RWPE2 (cell line): ENCODE data around the gene ACTN3.

Experiments
- ATAC-seq: fragments of 200-7000 bp; cut with Tn5 transposase; 3 replicates; pipeline ENCODE4 v1.9.1; 2021; ENCODE audit warnings: low read depth
- DNase-seq: peaks from one replicate; pipeline ENCODE4 v3.0.0-alpha.2; 2020; ENCODE audit warnings: low spot score
- H3K27ac ChIP-seq: fragments of 450-650 bp; 2 replicates; pipeline ENCODE4 v1.5.1; 2017; ENCODE audit warnings: mild to moderate bottlenecking; ENCODE audit not compliant: poor library complexity, severe bottlenecking
- H3K27me3 ChIP-seq: fragments of 250-450 bp; sonication (Bioruptor Pico); 2 replicates; pipeline ENCODE4 v1.5.1; 2021; ENCODE audit warnings: mild to moderate bottlenecking, moderate library complexity; ENCODE audit not compliant: insufficient read depth, poor library complexity, severe bottlenecking
- H3K36me3 ChIP-seq: fragments of 250-450 bp; sonication (Bioruptor Pico); 2 replicates; pipeline ENCODE4 v1.5.1; 2020; ENCODE audit warnings: low read depth, mild to moderate bottlenecking, moderate library complexity
- H3K4me1 ChIP-seq: fragments of 250-450 bp; sonication (Bioruptor Pico); 2 replicates; pipeline ENCODE4 v1.5.1; 2021; ENCODE audit warnings: mild to moderate bottlenecking, moderate library complexity; ENCODE audit not compliant: insufficient read depth, poor library complexity, severe bottlenecking
- H3K4me3 ChIP-seq: fragments of 250-450 bp; sonication (Bioruptor Pico); 2 replicates; pipeline ENCODE4 v1.5.1; 2021; ENCODE audit warnings: mild to moderate bottlenecking, moderate library complexity; ENCODE audit not compliant: severe bottlenecking
- H3K9me3 ChIP-seq: fragments of 250-450 bp; sonication (Bioruptor Pico); 2 replicates; pipeline ENCODE4 v1.5.1; 2021; ENCODE audit warnings: mild to moderate bottlenecking, moderate library complexity; ENCODE audit not compliant: severe bottlenecking
- CTCF ChIP-seq: fragments of 450-650 bp; IDR thresholded peaks from one replicate; pipeline ENCODE4 v1.5.1; 2017; ENCODE audit warnings: mild to moderate bottlenecking, moderate library complexity; ENCODE audit not compliant: poor library complexity, severe bottlenecking

ACTN3 gene

GRCh38 chr11:66547662-66548009, 933 bp downstream of the ACTN3 start:
- Histone ChIP-seq H3K9me3 (no peaks in the 10 kb centered on the region), H3K27ac (no peak overlapping the region), H3K4me1 (no peaks in the 10 kb centered on the region), H3K27me3 (no peaks in the 10 kb centered on the region), H3K4me3 (no peak overlapping the region), H3K36me3 (no peaks in the 10 kb centered on the region)
- no peak for TF ChIP-seq CTCF
- ATAC-seq (no peak), DNase-seq (no peak)

DNA sequence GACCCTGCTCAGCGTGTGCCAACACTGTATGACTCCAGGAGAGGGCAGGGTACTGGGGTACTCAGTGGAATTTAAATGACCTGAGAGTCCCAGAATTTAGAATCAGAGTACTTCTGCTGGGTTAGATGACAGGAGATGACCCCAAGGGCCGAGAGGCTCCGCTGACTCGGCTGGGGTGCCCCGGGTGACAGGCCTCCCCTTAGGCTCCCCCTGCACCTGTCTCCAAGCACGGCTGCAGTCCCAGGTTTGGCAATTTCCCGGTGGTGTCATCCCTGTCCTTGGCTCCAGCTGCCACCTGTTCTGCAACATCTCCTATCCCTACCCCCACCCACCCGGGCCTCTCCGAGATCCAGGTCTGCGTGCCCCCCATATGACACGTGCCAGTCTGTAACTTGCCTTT, 1.3 kb downstream of the ACTN3 start:
- Histone ChIP-seq H3K4me1 (no peaks in the 10 kb centered on the region), H3K27me3 (no peaks in the 10 kb centered on the region), H3K9me3 (no peaks in the 10 kb centered on the region), H3K27ac (no peak overlapping the region), H3K36me3 (no peaks in the 10 kb centered on the region), H3K4me3 (no peak overlapping the region)
- no peak for DNase-seq
- ATAC-seq, result no peak
- TF ChIP-seq CTCF, result no peak

GRCh38 chr11:66548774-66549630, 2.3 kb downstream of the ACTN3 start:
- no peak for TF ChIP-seq CTCF
- H3K27ac ChIP-seq, result no peak overlapping the region
- H3K4me1 ChIP-seq, result no peaks in the 10 kb centered on the region
- H3K36me3 ChIP-seq, result no peaks in the 10 kb centered on the region
- DNase-seq, result no peak
- no peaks in the 10 kb centered on the region for H3K27me3 ChIP-seq
- no peaks in the 10 kb centered on the region for H3K9me3 ChIP-seq
- ATAC-seq, result no peak
- no peak overlapping the region for H3K4me3 ChIP-seq

GRCh38 chr11:66549696-66550095, 3.0 kb downstream of the ACTN3 start:
- Histone ChIP-seq H3K4me3 (no peak overlapping the region), H3K27me3 (no peaks in the 10 kb centered on the region), H3K27ac (no peak overlapping the region), H3K4me1 (no peaks in the 10 kb centered on the region), H3K9me3 (no peaks in the 10 kb centered on the region), H3K36me3 (no peaks in the 10 kb centered on the region)
- ATAC-seq (no peak), DNase-seq (no peak)
- TF ChIP-seq CTCF, result no peak

- Histone ChIP-seq H3K27ac (no peak overlapping the region), H3K9me3 (no peaks in the 10 kb centered on the region), H3K36me3 (no peaks in the 10 kb centered on the region), H3K4me3 (no peak overlapping the region), H3K4me1 (no peaks in the 10 kb centered on the region), H3K27me3 (no peaks in the 10 kb centered on the region)
- no peak for TF ChIP-seq CTCF
- DNase-seq (no peak), ATAC-seq (no peak)
These were observed 4.2 kb downstream of the ACTN3 start for GRCh38 chr11:66550887-66551286.
